ENCODE measurements around the gene MPO. TPM values are rescaled to one million over a fixed set of nuclear protein-coding genes. Genes with fewer than 3 reads are reported as not detected.

The MPO gene
- total RNA-seq, 1 experiment from 2014 or later, result 5.2 TPM

DNA sequence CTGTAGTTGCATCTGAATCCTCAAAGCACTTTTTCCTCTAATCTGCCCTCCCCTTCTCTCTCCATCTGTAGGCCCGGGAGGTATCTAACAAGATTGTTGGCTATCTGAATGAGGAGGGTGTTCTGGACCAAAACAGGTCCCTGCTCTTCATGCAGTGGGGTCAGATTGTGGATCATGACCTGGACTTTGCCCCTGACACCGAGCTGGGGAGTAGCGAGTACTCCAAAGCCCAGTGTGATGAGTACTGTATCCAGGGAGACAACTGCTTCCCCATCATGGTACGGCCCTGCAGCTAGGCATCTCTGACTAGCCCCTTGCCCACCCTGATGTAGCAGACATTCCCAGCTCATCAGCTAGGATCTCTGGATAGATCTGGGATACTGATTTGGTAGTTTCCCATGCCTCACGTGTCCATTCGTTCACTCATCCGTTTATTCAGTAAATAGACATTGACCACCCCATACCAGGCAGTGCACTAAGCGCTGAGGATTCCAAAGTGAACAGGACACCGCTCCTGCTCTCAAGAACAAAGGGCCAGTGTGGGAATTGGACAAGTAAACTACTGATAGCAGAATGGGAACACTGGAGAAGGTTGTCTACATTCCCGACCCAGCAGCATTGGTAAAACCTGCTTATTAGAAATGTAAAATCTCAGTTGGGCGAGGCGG, 30.3 kb downstream of the MPO start:
- H3K27me3 ChIP-seq, result peaks cover 16% of the 10 kb centered on the region
- no peaks in the 10 kb centered on the region for H3K9me3 ChIP-seq (replicated peaks)
- no peaks in the 10 kb centered on the region for H3K36me3 ChIP-seq
- H3K4me1 ChIP-seq, result no peaks in the 10 kb centered on the region; the same call in 1 of the 2 replicates
- no peak overlapping the region for H3K27ac ChIP-seq
- H3K4me3 ChIP-seq, result no peak overlapping the region
- DNase-seq, result no peak

DNA sequence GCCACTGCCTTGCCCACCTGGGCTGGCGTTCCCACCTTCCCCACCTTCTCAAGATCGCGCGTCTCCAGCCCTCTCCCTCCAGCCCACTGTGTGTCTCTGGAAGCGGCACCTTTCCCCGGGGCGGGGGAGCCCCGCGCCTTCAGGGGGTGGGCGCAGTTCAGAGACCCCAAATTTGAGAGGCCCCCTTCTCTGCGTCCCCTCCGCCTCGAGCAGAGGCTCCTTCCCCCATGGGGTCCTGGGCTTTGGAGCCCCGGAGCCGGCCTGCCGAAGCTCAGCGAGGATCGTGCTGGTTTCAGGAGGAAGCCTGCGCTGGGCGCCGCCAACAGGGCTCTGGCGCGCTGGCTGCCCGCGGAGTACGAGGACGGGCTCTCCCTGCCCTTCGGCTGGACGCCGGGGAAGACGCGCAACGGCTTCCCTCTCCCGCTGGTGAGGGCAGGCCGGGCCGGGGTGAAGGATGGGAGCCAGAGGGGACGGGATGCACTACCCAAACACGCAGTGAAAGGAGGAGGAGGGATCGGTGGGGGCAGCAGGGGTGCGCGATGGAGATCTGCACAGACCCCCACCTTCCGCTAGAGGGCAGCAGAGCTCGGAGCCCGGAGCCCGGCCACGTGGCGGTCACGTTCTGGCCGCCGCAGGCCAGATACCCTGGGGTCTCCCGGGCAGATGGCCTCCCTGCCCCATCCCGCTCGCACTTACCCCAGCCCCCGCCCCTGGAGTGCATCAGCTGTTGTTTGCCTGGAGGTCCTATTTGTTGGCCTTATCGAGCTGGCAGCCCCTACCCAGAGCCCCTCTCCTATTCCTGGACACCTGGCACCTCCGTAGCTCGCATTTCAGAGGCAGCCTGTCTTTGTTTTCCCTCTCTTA, 31.2 kb downstream of the MPO start:
- Histone ChIP-seq H3K27me3 (peaks cover 17% of the 10 kb centered on the region), H3K36me3 (no peaks in the 10 kb centered on the region), H3K27ac (no peak overlapping the region), H3K4me1 (no peaks in the 10 kb centered on the region; the same call in 1 of the 2 replicates), H3K9me3 (replicated peaks) (no peaks in the 10 kb centered on the region), H3K4me3 (peak overlapping the region; percentile 29; the same call in 1 of the 2 replicates)
- DNase-seq, result peak; percentile 60 to 77

- Histone ChIP-seq H3K4me3 (no peak overlapping the region), H3K27me3 (peaks cover 17% of the 10 kb centered on the region), H3K9me3 (replicated peaks) (no peaks in the 10 kb centered on the region), H3K36me3 (no peaks in the 10 kb centered on the region), H3K27ac (no peak overlapping the region), H3K4me1 (no peaks in the 10 kb centered on the region; the same call in 1 of the 2 replicates)
- no peak for DNase-seq
Observed at GRCh38 chr17:58248955-58249269, 31.8 kb downstream of the MPO start.

DNA sequence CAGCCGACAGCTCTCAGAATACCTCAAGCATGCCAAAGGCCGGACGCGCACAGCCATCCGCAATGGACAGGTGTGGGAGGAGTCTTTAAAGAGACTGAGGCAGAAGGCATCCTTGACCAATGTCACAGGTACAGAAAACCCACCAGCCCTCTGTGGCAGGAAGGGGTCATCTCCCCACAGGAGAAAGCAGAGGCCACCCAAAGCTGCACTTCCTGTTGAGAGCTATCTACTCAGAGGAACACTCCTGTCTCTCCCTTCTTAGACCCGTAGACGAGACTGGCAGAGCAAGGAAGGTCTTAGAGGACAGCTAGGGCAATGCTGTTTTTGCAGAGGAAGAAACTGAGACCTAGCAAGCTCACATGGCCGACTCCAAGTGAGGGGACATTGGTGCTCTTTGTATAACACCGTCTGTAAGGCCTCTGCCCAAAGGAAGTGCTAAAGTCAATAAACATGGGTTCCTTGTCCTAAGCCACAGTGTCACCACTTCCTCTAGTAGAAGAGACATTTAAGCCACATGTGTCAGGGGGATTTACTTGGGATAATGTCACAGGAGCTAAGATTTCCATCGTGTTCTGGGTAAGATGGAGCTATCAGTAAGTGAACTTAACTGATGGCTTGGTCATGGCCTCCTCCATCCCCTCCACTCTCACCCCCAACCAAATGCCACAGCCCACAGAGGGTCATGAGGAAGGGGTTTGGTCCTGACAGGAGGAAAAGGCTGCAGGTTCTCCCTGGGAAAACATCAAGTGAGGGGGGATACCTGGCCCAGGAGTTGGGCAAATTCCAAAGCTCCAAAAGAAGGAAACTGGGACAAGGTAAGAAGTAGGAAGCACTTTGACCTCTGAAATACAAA, 33.0 kb downstream of the MPO start:
- H3K4me3 ChIP-seq, result no peak overlapping the region
- peaks cover 17% of the 10 kb centered on the region for H3K27me3 ChIP-seq
- H3K9me3 ChIP-seq (replicated peaks), result no peaks in the 10 kb centered on the region
- peak in 1 of 2 experiments; percentile 34 for DNase-seq
- no peaks in the 10 kb centered on the region; the same call in 1 of the 2 replicates for H3K4me1 ChIP-seq
- H3K36me3 ChIP-seq, result no peaks in the 10 kb centered on the region
- no peak overlapping the region for H3K27ac ChIP-seq

GRCh38 chr17:58246781-58247180, 34.0 kb downstream of the MPO start:
- no peaks in the 10 kb centered on the region for H3K9me3 ChIP-seq (replicated peaks)
- DNase-seq, result no peak
- H3K27ac ChIP-seq, result no peak overlapping the region
- H3K27me3 ChIP-seq, result peaks cover 17% of the 10 kb centered on the region
- H3K36me3 ChIP-seq, result no peaks in the 10 kb centered on the region
- H3K4me1 ChIP-seq, result no peaks in the 10 kb centered on the region; the same call in 1 of the 2 replicates
- H3K4me3 ChIP-seq, result no peak overlapping the region

GRCh38 chr17:58246104-58246740, 34.5 kb downstream of the MPO start:
- H3K27ac ChIP-seq, result no peak overlapping the region
- no peaks in the 10 kb centered on the region for H3K9me3 ChIP-seq (replicated peaks)
- peaks cover 20% of the 10 kb centered on the region for H3K27me3 ChIP-seq
- no peaks in the 10 kb centered on the region for H3K36me3 ChIP-seq
- H3K4me3 ChIP-seq, result no peak overlapping the region
- H3K4me1 ChIP-seq, result no peaks in the 10 kb centered on the region; the same call in 1 of the 2 replicates
- DNase-seq, result no peak

DNA sequence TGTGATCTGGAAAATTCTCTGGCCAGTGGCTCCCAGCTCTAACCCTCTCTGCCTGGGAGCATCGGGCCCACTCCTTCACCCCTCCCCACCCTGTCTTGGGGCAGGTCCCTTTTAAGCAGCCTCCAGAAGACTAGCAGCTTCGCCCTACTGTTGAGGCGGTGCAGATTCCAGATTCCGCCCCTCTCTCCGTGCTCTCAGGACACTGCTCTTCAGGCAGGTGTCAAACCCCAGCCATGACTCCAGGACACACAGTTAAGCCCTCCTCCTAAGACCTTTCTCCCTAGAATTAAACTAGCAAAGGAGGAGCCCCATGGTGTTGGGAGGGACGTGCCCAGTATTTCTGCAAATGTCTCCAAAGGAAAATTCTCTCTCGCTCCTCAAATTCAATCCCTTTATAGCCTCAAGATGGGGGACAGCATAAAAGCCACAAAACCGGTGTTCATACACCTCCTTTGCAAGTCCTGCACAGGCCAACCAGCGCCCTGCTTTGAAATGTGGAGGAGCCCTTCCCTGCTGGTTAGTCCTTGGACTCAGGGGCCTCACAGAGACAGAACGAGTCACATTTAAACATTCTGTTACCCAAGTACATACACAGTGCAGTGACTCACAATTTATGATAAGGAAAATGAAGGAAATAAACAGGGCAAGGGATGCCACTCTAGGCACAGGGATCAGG, 35.2 kb downstream of the MPO start:
- no peaks in the 10 kb centered on the region for H3K36me3 ChIP-seq
- no peaks in the 10 kb centered on the region for H3K9me3 ChIP-seq (replicated peaks)
- no peak for DNase-seq
- no peaks in the 10 kb centered on the region; the same call in 1 of the 2 replicates for H3K4me1 ChIP-seq
- H3K27me3 ChIP-seq, result peaks cover 21% of the 10 kb centered on the region
- no peak overlapping the region for H3K4me3 ChIP-seq
- H3K27ac ChIP-seq, result no peak overlapping the region

GRCh38 chr17:58244963-58245362, 35.8 kb downstream of the MPO start:
- DNase-seq, result no peak
- peaks cover 16% of the 10 kb centered on the region for H3K27me3 ChIP-seq
- no peak overlapping the region for H3K27ac ChIP-seq
- no peaks in the 10 kb centered on the region for H3K9me3 ChIP-seq (replicated peaks)
- H3K36me3 ChIP-seq, result no peaks in the 10 kb centered on the region
- no peak overlapping the region for H3K4me3 ChIP-seq
- no peaks in the 10 kb centered on the region; the same call in 1 of the 2 replicates for H3K4me1 ChIP-seq

GRCh38 chr17:58242171-58242784, 38.5 kb downstream of the MPO start:
- Histone ChIP-seq H3K27ac (no peak overlapping the region), H3K36me3 (no peaks in the 10 kb centered on the region), H3K27me3 (peaks cover 18% of the 10 kb centered on the region), H3K9me3 (replicated peaks) (no peaks in the 10 kb centered on the region), H3K4me3 (no peak overlapping the region), H3K4me1 (no peaks in the 10 kb centered on the region)
- peak in 1 of 2 experiments; percentile 19 for DNase-seq

DNA sequence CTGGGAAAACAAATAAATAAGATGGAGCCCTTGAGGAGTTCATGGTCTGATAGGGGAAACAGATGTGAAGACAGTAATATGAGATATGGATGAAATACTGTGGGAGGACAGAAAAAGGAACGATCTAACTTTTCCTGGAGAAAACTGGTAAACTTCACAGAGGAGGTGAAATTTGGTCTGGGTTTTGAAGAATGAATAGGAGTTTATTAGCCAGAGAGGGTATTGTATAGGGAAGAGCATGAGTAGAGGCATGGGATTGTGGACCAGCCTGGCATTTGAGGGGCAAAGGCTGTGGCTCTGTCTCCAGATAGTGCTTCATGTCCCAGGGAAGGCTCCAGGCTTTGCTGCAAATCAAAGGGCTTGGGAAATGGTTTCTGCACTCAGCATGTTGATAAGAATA, 40.7 kb downstream of the MPO start:
- peaks cover 11% of the 10 kb centered on the region; the same call in 1 of the 2 replicates for H3K27me3 ChIP-seq

GRCh38 chr17:58238147-58238634, 42.5 kb downstream of the MPO start, which contains the start of gene LPO:
Gene LPO, plus strand, starts transcription at chr17:58238584. Its CDS starts 4,396 bp downstream, at chr17:58242980.
- peaks cover 11% of the 10 kb centered on the region; the same call in 1 of the 2 replicates for H3K27me3 ChIP-seq
- no peaks in the 10 kb centered on the region for H3K4me1 ChIP-seq
- H3K9me3 ChIP-seq (replicated peaks), result no peaks in the 10 kb centered on the region
- H3K36me3 ChIP-seq, result no peaks in the 10 kb centered on the region
- no peak within 1 kb of the TSS for H3K27ac ChIP-seq
- DNase-seq, result no peak
- H3K4me3 ChIP-seq, result no peak within 1 kb of the TSS

More for the DNA sequence above, 40.7 kb downstream of the MPO start:
- no peak for DNase-seq
- H3K4me3 ChIP-seq, result no peak overlapping the region
- no peaks in the 10 kb centered on the region for H3K36me3 ChIP-seq
- no peaks in the 10 kb centered on the region for H3K9me3 ChIP-seq (replicated peaks)
- H3K27ac ChIP-seq, result no peak overlapping the region
- no peaks in the 10 kb centered on the region for H3K4me1 ChIP-seq

GRCh38 chr17:58236394-58236793, 44.3 kb downstream of the MPO start:
- Histone ChIP-seq H3K9me3 (replicated peaks) (no peaks in the 10 kb centered on the region), H3K36me3 (no peaks in the 10 kb centered on the region), H3K27me3 (peaks cover 11% of the 10 kb centered on the region; the same call in 1 of the 2 replicates), H3K27ac (no peak overlapping the region), H3K4me3 (no peak overlapping the region), H3K4me1 (no peaks in the 10 kb centered on the region)
- no peak for DNase-seq

DNA sequence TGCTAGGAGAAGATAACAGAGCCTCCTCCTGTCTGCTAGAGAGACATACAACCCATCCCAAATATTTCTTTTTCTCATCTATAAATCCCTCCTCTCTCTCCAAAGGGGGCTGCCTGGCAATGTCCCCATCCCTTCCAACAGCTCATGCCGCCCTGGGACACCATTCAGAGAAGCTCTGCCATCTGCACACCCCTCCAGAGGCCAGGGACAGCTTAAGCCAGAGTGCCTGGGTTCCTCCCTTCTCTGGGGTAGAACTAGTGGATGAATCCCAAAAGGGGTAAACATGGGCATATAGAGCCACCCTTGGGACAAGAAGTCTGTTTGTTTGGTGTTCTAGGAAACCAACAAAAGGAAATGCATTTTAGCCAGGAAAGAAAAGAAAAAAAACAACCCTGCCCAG, 44.9 kb downstream of the MPO start:
- Histone ChIP-seq H3K9me3 (replicated peaks) (no peaks in the 10 kb centered on the region), H3K27me3 (peaks cover 8% of the 10 kb centered on the region; the same call in 1 of the 2 replicates), H3K4me3 (no peak overlapping the region), H3K36me3 (no peaks in the 10 kb centered on the region), H3K4me1 (no peaks in the 10 kb centered on the region), H3K27ac (no peak overlapping the region)
- no peak for DNase-seq
